Skeletal muscle tissue (tissue), 5 donors: ENCODE results near the gene EFHD1. TPM values are rescaled to one million over a fixed set of nuclear protein-coding genes. Genes with fewer than 3 reads are reported as not detected.

Experiments used
- H3K27ac ChIP-seq: one replicate; pipeline ENCODE4 v1.7.0; 2013; ENCODE audit warnings: mild to moderate bottlenecking, low read depth, low read length, inconsistent platforms
- H3K27me3 ChIP-seq, 3 donors: one replicate each; pipeline ENCODE4 v1.7.0; 2013; ENCODE audit warnings: low read length in 3 of 3; ENCODE audit not compliant: control insufficient read depth in 3 of 3, insufficient read depth in 3 of 3
- H3K36me3 ChIP-seq, 3 donors: one replicate each; pipeline ENCODE4 v1.7.0; 2013; ENCODE audit warnings: low read length in 3 of 3; ENCODE audit not compliant: control insufficient read depth in 3 of 3, insufficient read depth in 3 of 3
- H3K4me1 ChIP-seq, 3 donors: one replicate each; pipeline ENCODE4 v1.7.0; 2013; ENCODE audit warnings: low read length in 3 of 3, mild to moderate bottlenecking in 3 of 3; ENCODE audit not compliant: control insufficient read depth in 3 of 3, insufficient read depth in 3 of 3
- H3K4me3 ChIP-seq, 3 donors: one replicate each; pipeline ENCODE4 v1.7.0; 2013; ENCODE audit warnings: low read length in 3 of 3
- H3K9ac ChIP-seq, 3 donors: one replicate each; pipeline ENCODE4 v1.7.0; 2013; ENCODE audit warnings: low read length in 3 of 3, mild to moderate bottlenecking in 3 of 3, moderate library complexity in 2 of 3, low read depth in 1 of 3
- H3K9me3 ChIP-seq, 3 donors: one replicate each; pipeline ENCODE4 v1.7.0; 2013; ENCODE audit warnings: low read length in 3 of 3; ENCODE audit not compliant: control insufficient read depth in 3 of 3
- small RNA-seq: library from RNA; depleted of rRNA; stranded (forward); fragments of <200 nt; gene quantifications from one replicate; pipeline ENCODE3, GENCODE V24; 2014
- total RNA-seq: library from RNA; depleted of rRNA; stranded (reverse); fragments of >200 nt; gene quantifications from one replicate; pipeline ENCODE4 v1.2.3, GENCODE V29; 2014
- donor health status: Osteomylitis.

EFHD1 gene
- total RNA-seq, 1 donor from 2014 or later: 2.1 TPM

GRCh38 chr2:232731470-232731869 lies 98.1 kb downstream of the EFHD1 start:
- Histone ChIP-seq H3K27me3 (no peaks in the 10 kb centered on the region), H3K9ac (no peak overlapping the region), H3K27ac (no peak overlapping the region), H3K4me3 (no peak overlapping the region), H3K36me3 (peaks cover 3 to 26% (median 23%) of the 10 kb centered on the region in 3 donors), H3K4me1 (no peaks in the 10 kb centered on the region), H3K9me3 (no peaks in the 10 kb centered on the region)

Small RNA genes lying within 50 kb of the gene (small RNA-seq; reads per million reads assigned to genes)
- gene RN7SL359P: 0.12 reads per million

Other genes with a start within 250 kb of the EFHD1 start
- not detected for gene ALPG, start 226.8 kb upstream of the EFHD1 start, total RNA-seq
- gene ALPI, start 177.5 kb upstream of the EFHD1 start, total RNA-seq: not detected
- 1.0 TPM for gene ECEL1, start 145.8 kb upstream of the EFHD1 start, total RNA-seq
- gene PRSS56, start 113.2 kb upstream of the EFHD1 start, total RNA-seq: 1.0 TPM
- gene CHRND, start 107.4 kb upstream of the EFHD1 start, total RNA-seq: 32.9 TPM
- gene CHRNG, start 93.9 kb upstream of the EFHD1 start, total RNA-seq: 35.5 TPM
- gene TIGD1, start 83.0 kb upstream of the EFHD1 start, total RNA-seq: 3.7 TPM
- 204 TPM for gene EIF4E2, start 82.9 kb upstream of the EFHD1 start, total RNA-seq
- gene GIGYF2, start 63.7 kb downstream of the EFHD1 start, total RNA-seq: 74.1 TPM
- not detected for gene KCNJ13, start 143.0 kb downstream of the EFHD1 start, total RNA-seq
- under 0.01 TPM for gene SNORC, start 236.7 kb downstream of the EFHD1 start, total RNA-seq